CD4-positive, alpha-beta T cell treated with Interleukin-6 for 4 hours (primary cell): ENCODE results near the gene CPXM1.
"Not testable (repeated sequence)": the region's sequence is repeated elsewhere in the genome, so short reads cannot be mapped to it uniquely, and the experiment has no call there.

Experiments used
- DNase-seq: peaks from one replicate; pipeline ENCODE4 v3.0.0-alpha.2; 2020; ENCODE audit warnings: mixed read lengths

The CPXM1 gene

GRCh38 chr20:2799688-2800520 is 523 bp downstream of the CPXM1 start:
- DNase-seq: no peak

- DNase-seq: no peak
These were observed 1.2 kb downstream of the CPXM1 start for GRCh38 chr20:2799271-2799670.

GRCh38 chr20:2798814-2799213 is 1.6 kb downstream of the CPXM1 start:
- DNase-seq: no peak

GRCh38 chr20:2798095-2798805 is 2.2 kb downstream of the CPXM1 start:
- DNase-seq: no peak

- DNase-seq: no peak
These were observed 3.1 kb downstream of the CPXM1 start for GRCh38 chr20:2797136-2797983.

- no peak for DNase-seq
These were observed 4.3 kb downstream of the CPXM1 start for GRCh38 chr20:2796011-2796660.

- no peak for DNase-seq
These were observed 5.0 kb downstream of the CPXM1 start for GRCh38 chr20:2795451-2795850.

GRCh38 chr20:2794866-2795447 is 5.5 kb downstream of the CPXM1 start:
- no peak for DNase-seq

- DNase-seq: no peak
These were observed 6.2 kb downstream of the CPXM1 start for GRCh38 chr20:2794202-2794748.

- DNase-seq: no peak
These were observed 7.0 kb downstream of the CPXM1 start for GRCh38 chr20:2793471-2793870.

- DNase-seq: no peak
These were observed 16.4 kb downstream of the CPXM1 start for GRCh38 chr20:2783908-2784566.

GRCh38 chr20:2780948-2781347 is 19.5 kb downstream of the CPXM1 start:
- DNase-seq: no peak

GRCh38 chr20:2778602-2779321 is 21.7 kb downstream of the CPXM1 start:
- DNase-seq: no peak

- no peak for DNase-seq
These were observed 25.3 kb downstream of the CPXM1 start for GRCh38 chr20:2775139-2775538.

- DNase-seq: no peak
These were observed 26.6 kb downstream of the CPXM1 start for GRCh38 chr20:2773812-2774211.

GRCh38 chr20:2771631-2772080 is 28.8 kb downstream of the CPXM1 start:
- DNase-seq: no peak

GRCh38 chr20:2770091-2770490 is 30.3 kb downstream of the CPXM1 start:
- DNase-seq: not testable (repeated sequence)

- DNase-seq: no peak
These were observed 31.8 kb downstream of the CPXM1 start for GRCh38 chr20:2768632-2769015.

GRCh38 chr20:2767768-2768631 is 32.4 kb downstream of the CPXM1 start:
- no peak for DNase-seq

GRCh38 chr20:2763186-2763585 is 37.2 kb downstream of the CPXM1 start:
- DNase-seq: no peak
